ENCODE measurements around the gene COLEC12.

COLEC12 gene

DNA sequence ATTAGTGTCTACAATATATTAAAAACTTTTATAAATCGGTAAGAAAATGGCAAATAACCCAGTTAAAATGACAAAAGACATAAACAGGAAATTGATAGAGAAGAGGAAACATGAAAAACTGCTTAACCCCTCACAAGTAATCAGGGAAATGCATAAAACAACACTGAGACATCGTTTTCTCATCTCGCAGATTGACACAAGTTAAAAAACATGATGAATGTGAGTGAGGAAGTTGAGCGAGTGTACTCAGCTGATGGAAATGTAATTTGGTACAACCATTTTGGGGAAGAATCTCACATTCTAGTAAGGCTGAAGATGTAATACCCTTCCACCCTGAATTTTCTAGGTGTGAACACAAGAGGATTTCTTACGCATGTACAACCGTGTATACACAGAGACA, 214.7 kb downstream of the COLEC12 start:
- no peak for ATAC-seq
- TF ChIP-seq TOX (CRISPR knock-in tag; IDR thresholded peaks at IDR 0.05; ENCODE audit: borderline replicate concordance) = no peak
- TF ChIP-seq, protein P1, sequence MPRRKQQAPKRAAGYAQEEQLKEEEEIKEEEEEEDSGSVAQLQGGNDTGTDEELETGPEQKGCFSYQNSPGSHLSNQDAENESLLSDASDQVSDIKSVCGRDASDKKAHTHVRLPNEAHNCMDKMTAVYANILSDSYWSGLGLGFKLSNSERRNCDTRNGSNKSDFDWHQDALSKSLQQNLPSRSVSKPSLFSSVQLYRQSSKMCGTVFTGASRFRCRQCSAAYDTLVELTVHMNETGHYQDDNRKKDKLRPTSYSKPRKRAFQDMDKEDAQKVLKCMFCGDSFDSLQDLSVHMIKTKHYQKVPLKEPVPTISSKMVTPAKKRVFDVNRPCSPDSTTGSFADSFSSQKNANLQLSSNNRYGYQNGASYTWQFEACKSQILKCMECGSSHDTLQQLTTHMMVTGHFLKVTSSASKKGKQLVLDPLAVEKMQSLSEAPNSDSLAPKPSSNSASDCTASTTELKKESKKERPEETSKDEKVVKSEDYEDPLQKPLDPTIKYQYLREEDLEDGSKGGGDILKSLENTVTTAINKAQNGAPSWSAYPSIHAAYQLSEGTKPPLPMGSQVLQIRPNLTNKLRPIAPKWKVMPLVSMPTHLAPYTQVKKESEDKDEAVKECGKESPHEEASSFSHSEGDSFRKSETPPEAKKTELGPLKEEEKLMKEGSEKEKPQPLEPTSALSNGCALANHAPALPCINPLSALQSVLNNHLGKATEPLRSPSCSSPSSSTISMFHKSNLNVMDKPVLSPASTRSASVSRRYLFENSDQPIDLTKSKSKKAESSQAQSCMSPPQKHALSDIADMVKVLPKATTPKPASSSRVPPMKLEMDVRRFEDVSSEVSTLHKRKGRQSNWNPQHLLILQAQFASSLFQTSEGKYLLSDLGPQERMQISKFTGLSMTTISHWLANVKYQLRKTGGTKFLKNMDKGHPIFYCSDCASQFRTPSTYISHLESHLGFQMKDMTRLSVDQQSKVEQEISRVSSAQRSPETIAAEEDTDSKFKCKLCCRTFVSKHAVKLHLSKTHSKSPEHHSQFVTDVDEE (CRISPR knock-in tag; IDR thresholded peaks at IDR 0.05) = no peak
- TF ChIP-seq ISL1 (CRISPR knock-in tag; IDR thresholded peaks at IDR 0.05) = no peak
- no peak for TF ChIP-seq ZFP3 (CRISPR knock-in tag; IDR thresholded peaks at IDR 0.05)
- TF ChIP-seq ZC3H10 (CRISPR knock-in tag; IDR thresholded peaks at IDR 0.05) = no peak
- no peak for TF ChIP-seq ZFP30 (CRISPR knock-in tag; IDR thresholded peaks at IDR 0.05)
- TF ChIP-seq OSR1 (CRISPR knock-in tag; IDR thresholded peaks at IDR 0.05) = no peak
- TF ChIP-seq, protein P2, sequence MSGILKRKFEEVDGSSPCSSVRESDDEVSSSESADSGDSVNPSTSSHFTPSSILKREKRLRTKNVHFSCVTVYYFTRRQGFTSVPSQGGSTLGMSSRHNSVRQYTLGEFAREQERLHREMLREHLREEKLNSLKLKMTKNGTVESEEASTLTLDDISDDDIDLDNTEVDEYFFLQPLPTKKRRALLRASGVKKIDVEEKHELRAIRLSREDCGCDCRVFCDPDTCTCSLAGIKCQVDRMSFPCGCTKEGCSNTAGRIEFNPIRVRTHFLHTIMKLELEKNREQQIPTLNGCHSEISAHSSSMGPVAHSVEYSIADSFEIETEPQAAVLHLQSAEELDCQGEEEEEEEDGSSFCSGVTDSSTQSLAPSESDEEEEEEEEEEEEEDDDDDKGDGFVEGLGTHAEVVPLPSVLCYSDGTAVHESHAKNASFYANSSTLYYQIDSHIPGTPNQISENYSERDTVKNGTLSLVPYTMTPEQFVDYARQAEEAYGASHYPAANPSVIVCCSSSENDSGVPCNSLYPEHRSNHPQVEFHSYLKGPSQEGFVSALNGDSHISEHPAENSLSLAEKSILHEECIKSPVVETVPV (CRISPR knock-in tag; IDR thresholded peaks at IDR 0.05) = no peak
- TF ChIP-seq, protein P3, sequence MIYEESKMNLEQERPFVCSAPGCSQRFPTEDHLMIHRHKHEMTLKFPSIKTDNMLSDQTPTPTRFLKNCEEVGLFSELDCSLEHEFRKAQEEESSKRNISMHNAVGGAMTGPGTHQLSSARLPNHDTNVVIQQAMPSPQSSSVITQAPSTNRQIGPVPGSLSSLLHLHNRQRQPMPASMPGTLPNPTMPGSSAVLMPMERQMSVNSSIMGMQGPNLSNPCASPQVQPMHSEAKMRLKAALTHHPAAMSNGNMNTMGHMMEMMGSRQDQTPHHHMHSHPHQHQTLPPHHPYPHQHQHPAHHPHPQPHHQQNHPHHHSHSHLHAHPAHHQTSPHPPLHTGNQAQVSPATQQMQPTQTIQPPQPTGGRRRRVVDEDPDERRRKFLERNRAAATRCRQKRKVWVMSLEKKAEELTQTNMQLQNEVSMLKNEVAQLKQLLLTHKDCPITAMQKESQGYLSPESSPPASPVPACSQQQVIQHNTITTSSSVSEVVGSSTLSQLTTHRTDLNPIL (CRISPR knock-in tag; IDR thresholded peaks at IDR 0.05; ENCODE audit: low read depth) = no peak
- TF ChIP-seq, protein P4, sequence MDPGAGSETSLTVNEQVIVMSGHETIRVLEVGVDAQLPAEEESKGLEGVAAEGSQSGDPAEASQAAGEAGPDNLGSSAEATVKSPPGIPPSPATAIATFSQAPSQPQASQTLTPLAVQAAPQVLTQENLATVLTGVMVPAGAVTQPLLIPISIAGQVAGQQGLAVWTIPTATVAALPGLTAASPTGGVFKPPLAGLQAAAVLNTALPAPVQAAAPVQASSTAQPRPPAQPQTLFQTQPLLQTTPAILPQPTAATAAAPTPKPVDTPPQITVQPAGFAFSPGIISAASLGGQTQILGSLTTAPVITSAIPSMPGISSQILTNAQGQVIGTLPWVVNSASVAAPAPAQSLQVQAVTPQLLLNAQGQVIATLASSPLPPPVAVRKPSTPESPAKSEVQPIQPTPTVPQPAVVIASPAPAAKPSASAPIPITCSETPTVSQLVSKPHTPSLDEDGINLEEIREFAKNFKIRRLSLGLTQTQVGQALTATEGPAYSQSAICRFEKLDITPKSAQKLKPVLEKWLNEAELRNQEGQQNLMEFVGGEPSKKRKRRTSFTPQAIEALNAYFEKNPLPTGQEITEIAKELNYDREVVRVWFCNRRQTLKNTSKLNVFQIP (CRISPR knock-in tag; IDR thresholded peaks at IDR 0.05; ENCODE audit: borderline replicate concordance, low read depth) = no peak
- no peak for TF ChIP-seq ESRRG (CRISPR knock-in tag; IDR thresholded peaks at IDR 0.05)

DNA sequence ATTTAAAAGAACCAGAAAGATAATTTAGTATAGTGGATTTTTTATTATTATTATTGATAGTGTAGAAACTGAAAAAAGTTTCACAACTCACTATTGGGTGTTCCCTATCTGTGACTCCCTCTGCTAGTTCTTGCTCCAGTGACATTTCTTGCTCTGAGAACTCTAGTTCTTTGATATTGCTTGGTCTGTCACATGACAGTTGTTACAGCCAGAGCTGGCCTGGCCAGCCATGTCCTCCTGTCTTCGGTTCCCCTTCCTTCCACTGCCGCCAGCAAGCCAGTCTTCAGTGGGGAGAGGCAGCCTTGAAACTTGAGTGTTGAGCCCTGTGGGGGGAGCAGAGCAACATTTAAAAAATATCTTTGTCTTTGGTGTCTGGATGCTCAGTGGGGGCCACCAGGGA, 225.0 kb downstream of the COLEC12 start:
- TF ChIP-seq, protein P4 (CRISPR knock-in tag; IDR thresholded peaks at IDR 0.05; ENCODE audit: borderline replicate concordance, low read depth) = no peak
- TF ChIP-seq BACH2 (CRISPR knock-in tag; IDR thresholded peaks at IDR 0.05; ENCODE audit: borderline replicate concordance) = no peak
- no peak for TF ChIP-seq ZC3H10 (CRISPR knock-in tag; IDR thresholded peaks at IDR 0.05)
- no peak for TF ChIP-seq RARB (CRISPR knock-in tag; IDR thresholded peaks at IDR 0.05)
- TF ChIP-seq TOX (CRISPR knock-in tag; IDR thresholded peaks at IDR 0.05; ENCODE audit: borderline replicate concordance) = no peak
- no peak for TF ChIP-seq ZNF70 (CRISPR knock-in tag; IDR thresholded peaks at IDR 0.05)
- no peak for ATAC-seq

DNA sequence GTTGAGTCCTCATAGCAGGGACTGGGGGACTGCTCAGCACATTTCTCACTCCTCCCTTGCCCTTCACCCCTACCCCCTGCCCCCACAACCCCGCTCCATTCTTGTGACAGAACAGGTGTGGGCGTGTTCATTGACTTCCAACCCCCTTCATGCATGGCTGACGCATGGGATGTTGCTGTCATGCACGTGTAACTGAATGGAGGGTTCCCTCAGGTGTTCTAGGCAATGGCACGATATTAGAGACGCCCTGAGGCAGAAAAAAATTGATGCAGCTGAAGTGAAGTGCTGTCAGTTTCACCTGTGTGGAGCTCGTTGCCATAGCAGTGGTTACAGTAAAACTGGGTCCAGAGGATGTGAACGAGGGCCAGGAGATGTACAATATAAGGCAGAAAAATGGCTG, 226.2 kb downstream of the COLEC12 start:
- TF ChIP-seq PPARA (CRISPR knock-in tag; IDR thresholded peaks at IDR 0.05; ENCODE audit: borderline replicate concordance) = no peak
- TF ChIP-seq, protein P2 (CRISPR knock-in tag; IDR thresholded peaks at IDR 0.05) = no peak
- no peak for TF ChIP-seq CSDC2 (CRISPR knock-in tag; IDR thresholded peaks at IDR 0.05)
- TF ChIP-seq RARB (CRISPR knock-in tag; IDR thresholded peaks at IDR 0.05) = no peak
- no peak for TF ChIP-seq ZNF8 (CRISPR knock-in tag; IDR thresholded peaks at IDR 0.05)
- no peak for TF ChIP-seq TCF4 (CRISPR knock-in tag; IDR thresholded peaks at IDR 0.05; ENCODE audit: borderline replicate concordance)
- TF ChIP-seq, protein P4 (CRISPR knock-in tag; IDR thresholded peaks at IDR 0.05; ENCODE audit: borderline replicate concordance, low read depth) = no peak
- TF ChIP-seq, protein P3 (CRISPR knock-in tag; IDR thresholded peaks at IDR 0.05; ENCODE audit: low read depth) = no peak
- TF ChIP-seq, protein P1 (CRISPR knock-in tag; IDR thresholded peaks at IDR 0.05) = no peak
- no peak for TF ChIP-seq ZNF70 (CRISPR knock-in tag; IDR thresholded peaks at IDR 0.05)
- no peak for TF ChIP-seq BACH2 (CRISPR knock-in tag; IDR thresholded peaks at IDR 0.05; ENCODE audit: borderline replicate concordance)
- no peak for TF ChIP-seq ISL1 (CRISPR knock-in tag; IDR thresholded peaks at IDR 0.05)
- no peak for TF ChIP-seq OSR1 (CRISPR knock-in tag; IDR thresholded peaks at IDR 0.05)
- TF ChIP-seq ESRRG (CRISPR knock-in tag; IDR thresholded peaks at IDR 0.05) = no peak
- ATAC-seq = no peak

Measured in SK-N-SH treated with all-trans-retinoic acid at 6 μM for 48 hours (cell line).